Left ventricle myocardium inferior (tissue), 1 donor: ENCODE data around the gene STOML1. TPM values are rescaled to one million over a fixed set of nuclear protein-coding genes. Genes with fewer than 3 reads are reported as not detected.

Experiments used
- DNase-seq: peaks from one replicate; pipeline ENCODE4 v3.0.0-alpha.2; 2020
- H3K27ac ChIP-seq: fragments of 200-600 bp; replicated peaks from 2 replicates; pipeline ENCODE4 v1.8.0; 2021
- H3K27me3 ChIP-seq: fragments of 200-600 bp; 2 replicates; pipeline ENCODE4 v1.8.0; 2021; ENCODE audit warnings: low read depth
- H3K36me3 ChIP-seq: fragments of 200-600 bp; 2 replicates; pipeline ENCODE4 v1.8.0; 2021
- H3K4me1 ChIP-seq: fragments of 200-600 bp; 2 replicates; pipeline ENCODE4 v1.8.0; 2021
- H3K4me3 ChIP-seq: fragments of 200-600 bp; 2 replicates; pipeline ENCODE4 v1.8.0; 2021; ENCODE audit warnings: mild to moderate bottlenecking, moderate library complexity
- H3K9me3 ChIP-seq: fragments of 200-600 bp; replicated peaks from 2 replicates; pipeline ENCODE4 v1.8.0; 2021
- CTCF ChIP-seq: fragments of 200-600 bp; IDR thresholded peaks from 2 replicates; pipeline ENCODE4 v1.8.0; 2021; ENCODE audit warnings: antibody characterized with exemption, mild to moderate bottlenecking, borderline replicate concordance
- intact Hi-C: fragments of 100-400 bp; cut with micrococcal nuclease; formaldehyde crosslinking; loops from one replicate; pipeline ENCODE4 v1.11.0; 2022
- total RNA-seq: library from RNA; stranded (reverse); fragmentation: NEBNext Ultra II Directional; extraction: Animal tissue kit (Norgen Biotek cat#: 25700); gene quantifications from one replicate; pipeline ENCODE4 v1.2.1, GENCODE V29; 2021
- donor health status: DM: no; HTN: yes; CAD: no; lungs with severe emphysema.

Gene STOML1
- total RNA-seq, 1 donor from 2014 or later, result 26.1 TPM

GRCh38 chr15:73993211-73993994 is 1.3 kb upstream of the STOML1 start:
- Histone ChIP-seq H3K27ac (peak overlapping the region; percentile 92), H3K4me1 (peaks cover 95% of the 10 kb centered on the region), H3K9me3 (no peaks in the 10 kb centered on the region), H3K4me3 (peak overlapping the region; percentile 76), H3K36me3 (peaks cover 10% of the 10 kb centered on the region), H3K27me3 (no peaks in the 10 kb centered on the region)
- no peak for DNase-seq
- intact Hi-C loops, result no loop called here
- no peak for TF ChIP-seq CTCF

- no peaks in the 10 kb centered on the region for H3K27me3 ChIP-seq
- DNase-seq, result no peak
- peak overlapping the region; percentile 100 for H3K27ac ChIP-seq
- no peaks in the 10 kb centered on the region for H3K9me3 ChIP-seq
- H3K36me3 ChIP-seq, result peaks cover 12% of the 10 kb centered on the region
- peak overlapping the region; percentile 98 for H3K4me3 ChIP-seq
- H3K4me1 ChIP-seq, result peaks cover 95% of the 10 kb centered on the region
- peak; percentile 12 for TF ChIP-seq CTCF
- intact Hi-C loops, result no loop called here
Observed at GRCh38 chr15:73992594-73992898, 451 bp upstream of the STOML1 start.

- no peaks in the 10 kb centered on the region for H3K9me3 ChIP-seq
- peak overlapping the region; percentile 98 for H3K4me3 ChIP-seq
- intact Hi-C loops, result no loop called here
- H3K27ac ChIP-seq, result peak overlapping the region; percentile 100
- DNase-seq, result peak; percentile 91
- H3K27me3 ChIP-seq, result no peaks in the 10 kb centered on the region
- no peak for TF ChIP-seq CTCF
- H3K36me3 ChIP-seq, result peaks cover 15% of the 10 kb centered on the region
- H3K4me1 ChIP-seq, result peaks cover 95% of the 10 kb centered on the region
Observed at GRCh38 chr15:73991260-73991659, 835 bp downstream of the STOML1 start.

- peak overlapping the region; percentile 100 for H3K27ac ChIP-seq
- peak overlapping the region; percentile 98 for H3K4me3 ChIP-seq
- DNase-seq, result no peak
- H3K27me3 ChIP-seq, result no peaks in the 10 kb centered on the region
- H3K9me3 ChIP-seq, result no peaks in the 10 kb centered on the region
- no peak for TF ChIP-seq CTCF
- intact Hi-C loops, result no loop called here
- peaks cover 95% of the 10 kb centered on the region for H3K4me1 ChIP-seq
- H3K36me3 ChIP-seq, result peaks cover 15% of the 10 kb centered on the region
Observed at GRCh38 chr15:73990250-73991005, 1.7 kb downstream of the STOML1 start.

GRCh38 chr15:73989001-73989798 is 2.9 kb downstream of the STOML1 start:
- intact Hi-C loops, result no loop called here
- Histone ChIP-seq H3K4me3 (no peak overlapping the region), H3K9me3 (no peaks in the 10 kb centered on the region), H3K36me3 (peaks cover 18% of the 10 kb centered on the region), H3K27ac (peak overlapping the region; percentile 100), H3K27me3 (no peaks in the 10 kb centered on the region), H3K4me1 (peaks cover 98% of the 10 kb centered on the region)
- no peak for TF ChIP-seq CTCF
- no peak for DNase-seq
